Upper lobe of right lung (tissue), 1 donor: ENCODE results near the gene LCE3E. TPM values are rescaled to one million over a fixed set of nuclear protein-coding genes. Genes with fewer than 3 reads are reported as not detected.

Experiments
- ATAC-seq: fragments of 200-7000 bp; cut with Tn5 transposase; one replicate; pipeline ENCODE4 v1.9.1; 2020; ENCODE audit warnings: mild to moderate bottlenecking, moderate library complexity
- DNase-seq: peaks from one replicate; pipeline ENCODE4 v3.0.0-alpha.2; 2020
- H3K27ac ChIP-seq: fragments of 200-600 bp; one replicate; pipeline ENCODE4 v1.8.0; 2022
- H3K27me3 ChIP-seq: fragments of 200-600 bp; one replicate; pipeline ENCODE4 v1.8.0; 2022; ENCODE audit warnings: mild to moderate bottlenecking
- H3K36me3 ChIP-seq: fragments of 200-600 bp; one replicate; pipeline ENCODE4 v1.8.0; 2022
- H3K4me1 ChIP-seq: fragments of 200-600 bp; one replicate; pipeline ENCODE4 v1.8.0; 2022
- H3K4me3 ChIP-seq: fragments of 200-600 bp; one replicate; pipeline ENCODE4 v1.8.0; 2022; ENCODE audit warnings: mild to moderate bottlenecking
- H3K9me3 ChIP-seq: fragments of 200-600 bp; one replicate; pipeline ENCODE4 v1.8.0; 2022
- intact Hi-C: fragments of 100-400 bp; cut with DNase I; formaldehyde crosslinking; loops from one replicate; pipeline ENCODE4 v1.11.0; 2022
- total RNA-seq: library from RNA; stranded (reverse); fragmentation: NEBNext Ultra II Directional; extraction: Animal tissue kit (Norgen Biotek cat#: 25700); gene quantifications from one replicate; pipeline ENCODE4 v1.2.1, GENCODE V29; 2021
- TF ChIP-seq, protein P1 (sequence below): fragments of 200-600 bp; IDR thresholded peaks from one replicate; pipeline ENCODE4 v1.8.0; 2022; ENCODE audit warnings: antibody characterized with exemption
- donor health status: DM: no; HTN: yes; CAD: no; lungs with severe emphysema.

LCE3E gene
- total RNA-seq, 1 donor from 2014 or later: not detected

GRCh38 chr1:152546704-152547103, 19.9 kb downstream of the LCE3E start:
- intact Hi-C loops: no loop called here
- Histone ChIP-seq H3K36me3 (no peaks in the 10 kb centered on the region), H3K4me3 (no peak overlapping the region), H3K27me3 (peaks cover 12% of the 10 kb centered on the region), H3K4me1 (no peaks in the 10 kb centered on the region), H3K27ac (no peak overlapping the region), H3K9me3 (no peaks in the 10 kb centered on the region)
- ATAC-seq (peak; percentile 46), DNase-seq (no peak)
- TF ChIP-seq, protein P1, sequence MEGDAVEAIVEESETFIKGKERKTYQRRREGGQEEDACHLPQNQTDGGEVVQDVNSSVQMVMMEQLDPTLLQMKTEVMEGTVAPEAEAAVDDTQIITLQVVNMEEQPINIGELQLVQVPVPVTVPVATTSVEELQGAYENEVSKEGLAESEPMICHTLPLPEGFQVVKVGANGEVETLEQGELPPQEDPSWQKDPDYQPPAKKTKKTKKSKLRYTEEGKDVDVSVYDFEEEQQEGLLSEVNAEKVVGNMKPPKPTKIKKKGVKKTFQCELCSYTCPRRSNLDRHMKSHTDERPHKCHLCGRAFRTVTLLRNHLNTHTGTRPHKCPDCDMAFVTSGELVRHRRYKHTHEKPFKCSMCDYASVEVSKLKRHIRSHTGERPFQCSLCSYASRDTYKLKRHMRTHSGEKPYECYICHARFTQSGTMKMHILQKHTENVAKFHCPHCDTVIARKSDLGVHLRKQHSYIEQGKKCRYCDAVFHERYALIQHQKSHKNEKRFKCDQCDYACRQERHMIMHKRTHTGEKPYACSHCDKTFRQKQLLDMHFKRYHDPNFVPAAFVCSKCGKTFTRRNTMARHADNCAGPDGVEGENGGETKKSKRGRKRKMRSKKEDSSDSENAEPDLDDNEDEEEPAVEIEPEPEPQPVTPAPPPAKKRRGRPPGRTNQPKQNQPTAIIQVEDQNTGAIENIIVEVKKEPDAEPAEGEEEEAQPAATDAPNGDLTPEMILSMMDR: no peak

GRCh38 chr1:152543820-152544219, 22.8 kb downstream of the LCE3E start:
- ATAC-seq: no peak

GRCh38 chr1:152539901-152540300, 26.7 kb downstream of the LCE3E start:
- intact Hi-C loops: no loop called here
- Histone ChIP-seq H3K27ac (no peak overlapping the region), H3K9me3 (no peaks in the 10 kb centered on the region), H3K36me3 (no peaks in the 10 kb centered on the region), H3K4me1 (no peaks in the 10 kb centered on the region), H3K27me3 (peaks cover 13% of the 10 kb centered on the region), H3K4me3 (no peak overlapping the region)
- TF ChIP-seq, protein P1: no peak
- DNase-seq (no peak), ATAC-seq (no peak)

More at GRCh38 chr1:152543820-152544219, 22.8 kb downstream of the LCE3E start:
- Histone ChIP-seq H3K4me3 (no peak overlapping the region), H3K9me3 (no peaks in the 10 kb centered on the region), H3K27ac (no peak overlapping the region), H3K27me3 (peaks cover 13% of the 10 kb centered on the region), H3K36me3 (no peaks in the 10 kb centered on the region), H3K4me1 (no peaks in the 10 kb centered on the region)
- DNase-seq: no peak
- TF ChIP-seq, protein P1: no peak
- intact Hi-C loops: no loop called here

DNA sequence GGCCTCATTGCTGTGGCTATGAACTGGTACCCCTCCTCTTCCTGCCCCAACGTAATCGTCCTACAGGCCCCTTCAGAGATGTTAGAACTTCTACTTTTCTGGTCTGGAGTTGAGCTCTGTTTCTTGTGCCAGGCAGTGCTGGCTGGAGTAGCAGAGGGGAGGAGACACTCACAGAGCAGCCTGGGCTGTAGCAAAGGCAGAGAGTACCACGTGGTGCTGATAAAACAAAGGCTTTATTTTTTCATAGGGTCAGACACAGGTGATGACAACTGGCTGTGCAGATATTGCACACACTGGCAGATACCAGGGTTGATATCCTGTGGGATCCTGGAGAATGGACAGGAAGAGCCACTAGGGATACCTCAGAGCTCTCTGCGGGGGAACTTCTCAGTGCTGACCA, 29.1 kb downstream of the LCE3E start:
- intact Hi-C loops: no loop called here
- DNase-seq: no peak
- TF ChIP-seq, protein P1: no peak
- ATAC-seq: no peak
- Histone ChIP-seq H3K4me1 (no peaks in the 10 kb centered on the region), H3K9me3 (no peaks in the 10 kb centered on the region), H3K27me3 (peaks cover 9% of the 10 kb centered on the region), H3K36me3 (no peaks in the 10 kb centered on the region), H3K27ac (no peak overlapping the region), H3K4me3 (no peak overlapping the region)

GRCh38 chr1:152535774-152536173, 30.8 kb downstream of the LCE3E start:
- Histone ChIP-seq H3K4me1 (no peaks in the 10 kb centered on the region), H3K36me3 (no peaks in the 10 kb centered on the region), H3K27me3 (no peaks in the 10 kb centered on the region), H3K27ac (no peak overlapping the region), H3K4me3 (no peak overlapping the region), H3K9me3 (no peaks in the 10 kb centered on the region)
- DNase-seq (no peak), ATAC-seq (no peak)
- TF ChIP-seq, protein P1: no peak
- intact Hi-C loops: no loop called here

DNA sequence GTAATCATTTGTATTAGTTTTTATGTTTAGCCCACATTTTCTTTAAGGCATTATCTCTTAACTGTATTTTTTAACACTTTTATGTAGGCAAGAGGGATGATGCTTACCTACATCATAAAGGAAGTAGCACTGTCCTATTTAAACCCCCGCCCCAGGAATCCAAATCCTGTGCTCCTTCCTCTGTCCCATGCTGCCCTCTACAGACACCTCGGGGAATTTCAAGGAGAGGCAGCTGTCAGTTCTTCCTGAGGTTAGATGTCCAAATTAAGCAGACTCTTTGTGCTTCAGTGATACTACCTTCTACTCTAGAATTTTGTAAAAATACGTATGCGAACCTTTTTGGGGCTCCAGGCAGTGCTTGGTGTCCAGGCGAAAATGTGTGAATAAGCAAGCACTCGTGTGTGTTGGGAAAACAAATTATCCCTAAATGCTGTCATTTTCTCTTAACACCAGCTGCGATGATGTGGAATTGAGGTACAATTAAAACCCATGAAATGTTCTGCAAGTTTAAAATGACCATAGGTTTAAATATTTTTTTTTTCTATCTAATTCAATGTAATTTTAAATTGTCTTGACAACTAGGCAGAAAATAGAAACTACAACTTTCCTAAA, 33.1 kb downstream of the LCE3E start:
- Histone ChIP-seq H3K4me3 (no peak overlapping the region), H3K9me3 (no peaks in the 10 kb centered on the region), H3K4me1 (no peaks in the 10 kb centered on the region), H3K27ac (no peak overlapping the region), H3K27me3 (no peaks in the 10 kb centered on the region), H3K36me3 (no peaks in the 10 kb centered on the region)
- TF ChIP-seq, protein P1: peak; percentile 59
- peak; percentile 62 for ATAC-seq
- intact Hi-C loops: no loop called here
- DNase-seq: no peak
